ENCODE results near the gene PFKFB1.
"Not testable (repeated sequence)": the region's sequence is repeated elsewhere in the genome, so short reads cannot be mapped to it uniquely, and the experiment has no call there.

Gene PFKFB1

GRCh38 chrX:54992911-54993622 is 921 bp downstream of the PFKFB1 start:
- Histone ChIP-seq H3K27ac (ENCODE audit: low read length) (no peak overlapping the region), H3K27me3 (ENCODE audit: control insufficient read depth, insufficient read depth, low read length) (no peaks in the 10 kb centered on the region), H3K4me3 (ENCODE audit: low read length) (no peak overlapping the region), H3K9me3 (ENCODE audit: control insufficient read depth, insufficient read depth, low read length) (no peaks in the 10 kb centered on the region), H3K4me1 (ENCODE audit: control insufficient read depth, insufficient read depth, low read length) (no peaks in the 10 kb centered on the region), H3K36me3 (ENCODE audit: control insufficient read depth, insufficient read depth, low read length) (no peaks in the 10 kb centered on the region)
- no CpG with 5 or more reads among the region's 1 CpG for WGBS (ENCODE audit: insufficient coverage, insufficient read length)
- no peak for DNase-seq (ENCODE audit: low read depth, low spot score)

GRCh38 chrX:54991706-54992105 is 2.3 kb downstream of the PFKFB1 start:
- H3K36me3 ChIP-seq (ENCODE audit: control insufficient read depth, insufficient read depth, low read length) = no peaks in the 10 kb centered on the region
- H3K27ac ChIP-seq (ENCODE audit: low read length) = no peak overlapping the region
- WGBS (ENCODE audit: insufficient coverage, insufficient read length) = no CpG with 5 or more reads among the region's 2 CpGs

GRCh38 chrX:54983306-54983705 is 10.7 kb downstream of the PFKFB1 start:
- H3K9me3 ChIP-seq (ENCODE audit: control insufficient read depth, insufficient read depth, low read length); DNase-seq (ENCODE audit: low read depth, low spot score); H3K4me3 ChIP-seq (ENCODE audit: low read length); H3K27me3 ChIP-seq (ENCODE audit: control insufficient read depth, insufficient read depth, low read length); H3K36me3 ChIP-seq (ENCODE audit: control insufficient read depth, insufficient read depth, low read length); H3K27ac ChIP-seq (ENCODE audit: low read length); H3K4me1 ChIP-seq (ENCODE audit: control insufficient read depth, insufficient read depth, low read length): not testable (repeated sequence)
- no CpG with 5 or more reads among the region's 2 CpGs for WGBS (ENCODE audit: insufficient coverage, insufficient read length)

More at GRCh38 chrX:54991706-54992105, 2.3 kb downstream of the PFKFB1 start:
- Histone ChIP-seq H3K4me1 (ENCODE audit: control insufficient read depth, insufficient read depth, low read length) (no peaks in the 10 kb centered on the region), H3K9me3 (ENCODE audit: control insufficient read depth, insufficient read depth, low read length) (no peaks in the 10 kb centered on the region), H3K27me3 (ENCODE audit: control insufficient read depth, insufficient read depth, low read length) (no peaks in the 10 kb centered on the region), H3K4me3 (ENCODE audit: low read length) (no peak overlapping the region)
- no peak for DNase-seq (ENCODE audit: low read depth, low spot score)

GRCh38 chrX:54980334-54980733 is 13.7 kb downstream of the PFKFB1 start:
- H3K4me3 ChIP-seq (ENCODE audit: low read length) = no peak overlapping the region
- no peaks in the 10 kb centered on the region for H3K36me3 ChIP-seq (ENCODE audit: control insufficient read depth, insufficient read depth, low read length)
- no peaks in the 10 kb centered on the region for H3K27me3 ChIP-seq (ENCODE audit: control insufficient read depth, insufficient read depth, low read length)
- no peak overlapping the region for H3K27ac ChIP-seq (ENCODE audit: low read length)
- no peaks in the 10 kb centered on the region for H3K4me1 ChIP-seq (ENCODE audit: control insufficient read depth, insufficient read depth, low read length)
- no CpG with 5 or more reads among the region's 6 CpGs for WGBS (ENCODE audit: insufficient coverage, insufficient read length)
- no peaks in the 10 kb centered on the region for H3K9me3 ChIP-seq (ENCODE audit: control insufficient read depth, insufficient read depth, low read length)
- DNase-seq (ENCODE audit: low read depth, low spot score) = no peak

- H3K36me3 ChIP-seq (ENCODE audit: control insufficient read depth, insufficient read depth, low read length) = no peaks in the 10 kb centered on the region
- H3K4me1 ChIP-seq (ENCODE audit: control insufficient read depth, insufficient read depth, low read length) = no peaks in the 10 kb centered on the region
- no peaks in the 10 kb centered on the region for H3K9me3 ChIP-seq (ENCODE audit: control insufficient read depth, insufficient read depth, low read length)
- H3K4me3 ChIP-seq (ENCODE audit: low read length) = no peak overlapping the region
- H3K27ac ChIP-seq (ENCODE audit: low read length) = no peak overlapping the region
- no peak for DNase-seq (ENCODE audit: low read depth, low spot score)
- H3K27me3 ChIP-seq (ENCODE audit: control insufficient read depth, insufficient read depth, low read length) = no peaks in the 10 kb centered on the region
Observed at GRCh38 chrX:54979432-54979831, 14.6 kb downstream of the PFKFB1 start.

- H3K36me3 ChIP-seq (ENCODE audit: control insufficient read depth, insufficient read depth, low read length) = no peaks in the 10 kb centered on the region
- no peak for DNase-seq (ENCODE audit: low read depth, low spot score)
- H3K27ac ChIP-seq (ENCODE audit: low read length) = no peak overlapping the region
- H3K4me1 ChIP-seq (ENCODE audit: control insufficient read depth, insufficient read depth, low read length) = no peaks in the 10 kb centered on the region
- H3K9me3 ChIP-seq (ENCODE audit: control insufficient read depth, insufficient read depth, low read length) = no peaks in the 10 kb centered on the region
- H3K4me3 ChIP-seq (ENCODE audit: low read length) = no peak overlapping the region
- no peaks in the 10 kb centered on the region for H3K27me3 ChIP-seq (ENCODE audit: control insufficient read depth, insufficient read depth, low read length)
Observed at GRCh38 chrX:54978448-54978847, 15.5 kb downstream of the PFKFB1 start.

- no CpG with 5 or more reads among the region's 4 CpGs for WGBS (ENCODE audit: insufficient coverage, insufficient read length)
- DNase-seq (ENCODE audit: low read depth, low spot score) = no peak
Observed at GRCh38 chrX:54977387-54977786, 16.6 kb downstream of the PFKFB1 start.

GRCh38 chrX:54964766-54965497 is 29.1 kb downstream of the PFKFB1 start:
- no peaks in the 10 kb centered on the region for H3K9me3 ChIP-seq (ENCODE audit: control insufficient read depth, insufficient read depth, low read length)
- DNase-seq (ENCODE audit: low read depth, low spot score) = no peak
- H3K27ac ChIP-seq (ENCODE audit: low read length) = no peak overlapping the region
- no peaks in the 10 kb centered on the region for H3K27me3 ChIP-seq (ENCODE audit: control insufficient read depth, insufficient read depth, low read length)
- H3K4me1 ChIP-seq (ENCODE audit: control insufficient read depth, insufficient read depth, low read length) = no peaks in the 10 kb centered on the region
- no peaks in the 10 kb centered on the region for H3K36me3 ChIP-seq (ENCODE audit: control insufficient read depth, insufficient read depth, low read length)
- H3K4me3 ChIP-seq (ENCODE audit: low read length) = no peak overlapping the region
- no CpG with 5 or more reads among the region's 4 CpGs for WGBS (ENCODE audit: insufficient coverage, insufficient read length)

More at GRCh38 chrX:54977387-54977786, 16.6 kb downstream of the PFKFB1 start:
- Histone ChIP-seq H3K4me1 (ENCODE audit: control insufficient read depth, insufficient read depth, low read length) (no peaks in the 10 kb centered on the region), H3K27ac (ENCODE audit: low read length) (no peak overlapping the region), H3K9me3 (ENCODE audit: control insufficient read depth, insufficient read depth, low read length) (no peaks in the 10 kb centered on the region), H3K36me3 (ENCODE audit: control insufficient read depth, insufficient read depth, low read length) (no peaks in the 10 kb centered on the region), H3K27me3 (ENCODE audit: control insufficient read depth, insufficient read depth, low read length) (no peaks in the 10 kb centered on the region), H3K4me3 (ENCODE audit: low read length) (no peak overlapping the region)

GRCh38 chrX:54961750-54962149 is 32.2 kb downstream of the PFKFB1 start:
- WGBS (ENCODE audit: insufficient coverage, insufficient read length) = no CpG with 5 or more reads among the region's 1 CpG
- Histone ChIP-seq H3K27me3 (ENCODE audit: control insufficient read depth, insufficient read depth, low read length) (no peaks in the 10 kb centered on the region), H3K4me3 (ENCODE audit: low read length) (no peak overlapping the region), H3K4me1 (ENCODE audit: control insufficient read depth, insufficient read depth, low read length) (no peaks in the 10 kb centered on the region), H3K9me3 (ENCODE audit: control insufficient read depth, insufficient read depth, low read length) (no peaks in the 10 kb centered on the region), H3K36me3 (ENCODE audit: control insufficient read depth, insufficient read depth, low read length) (no peaks in the 10 kb centered on the region), H3K27ac (ENCODE audit: low read length) (no peak overlapping the region)
- DNase-seq (ENCODE audit: low read depth, low spot score) = no peak

GRCh38 chrX:54950730-54951375 is 43.1 kb downstream of the PFKFB1 start:
- DNase-seq (ENCODE audit: low read depth, low spot score) = no peak
- WGBS (ENCODE audit: insufficient coverage, insufficient read length) = no CpG with 5 or more reads among the region's 8 CpGs
- Histone ChIP-seq H3K27ac (ENCODE audit: low read length) (no peak overlapping the region), H3K36me3 (ENCODE audit: control insufficient read depth, insufficient read depth, low read length) (no peaks in the 10 kb centered on the region), H3K4me1 (ENCODE audit: control insufficient read depth, insufficient read depth, low read length) (no peaks in the 10 kb centered on the region), H3K9me3 (ENCODE audit: control insufficient read depth, insufficient read depth, low read length) (no peaks in the 10 kb centered on the region), H3K27me3 (ENCODE audit: control insufficient read depth, insufficient read depth, low read length) (no peaks in the 10 kb centered on the region), H3K4me3 (ENCODE audit: low read length) (no peak overlapping the region)
